OCI-M1 (cell line): ENCODE results near the gene TM9SF1.

Experiments used
- DNase-seq: peaks from one replicate; lab custom pipeline; 2025; lab: John Stamatoyannopoulos, UW

Gene TM9SF1

DNA sequence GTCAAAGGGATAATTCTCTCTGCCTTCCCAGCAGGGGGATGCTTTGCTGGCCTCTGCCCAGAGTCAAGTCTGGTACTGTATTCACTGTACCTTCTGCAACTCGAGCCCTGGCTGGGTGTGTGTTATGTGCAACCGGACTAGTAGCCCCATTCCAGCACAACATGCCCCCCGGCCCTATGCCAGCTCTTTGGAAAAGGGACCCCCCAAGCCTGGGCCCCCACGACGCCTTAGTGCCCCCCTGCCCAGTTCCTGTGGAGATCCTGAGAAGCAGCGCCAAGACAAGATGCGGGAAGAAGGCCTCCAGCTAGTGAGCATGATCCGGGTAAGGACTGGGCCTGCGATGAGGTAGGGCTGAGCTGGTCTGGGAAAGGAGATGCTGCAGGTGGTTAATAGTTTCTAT, 44.7 kb downstream of the TM9SF1 start:
- no peak for DNase-seq

DNA sequence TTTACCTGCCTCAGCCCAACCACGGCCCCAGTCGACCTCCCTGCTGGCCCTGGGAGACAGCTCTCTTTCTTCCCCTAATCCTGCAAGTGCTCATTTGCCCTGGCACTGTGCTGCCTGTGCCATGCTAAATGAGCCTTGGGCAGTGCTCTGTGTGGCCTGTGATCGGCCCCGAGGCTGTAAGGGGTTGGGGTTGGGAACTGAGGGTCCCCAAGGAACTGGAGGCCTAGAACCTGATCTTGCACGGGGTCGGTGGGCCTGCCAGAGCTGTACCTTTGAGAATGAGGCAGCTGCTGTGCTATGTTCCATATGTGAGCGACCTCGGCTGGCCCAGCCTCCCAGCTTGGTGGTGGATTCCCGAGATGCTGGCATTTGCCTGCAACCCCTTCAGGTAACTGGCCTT, 45.2 kb downstream of the TM9SF1 start:
- DNase-seq: no peak

DNA sequence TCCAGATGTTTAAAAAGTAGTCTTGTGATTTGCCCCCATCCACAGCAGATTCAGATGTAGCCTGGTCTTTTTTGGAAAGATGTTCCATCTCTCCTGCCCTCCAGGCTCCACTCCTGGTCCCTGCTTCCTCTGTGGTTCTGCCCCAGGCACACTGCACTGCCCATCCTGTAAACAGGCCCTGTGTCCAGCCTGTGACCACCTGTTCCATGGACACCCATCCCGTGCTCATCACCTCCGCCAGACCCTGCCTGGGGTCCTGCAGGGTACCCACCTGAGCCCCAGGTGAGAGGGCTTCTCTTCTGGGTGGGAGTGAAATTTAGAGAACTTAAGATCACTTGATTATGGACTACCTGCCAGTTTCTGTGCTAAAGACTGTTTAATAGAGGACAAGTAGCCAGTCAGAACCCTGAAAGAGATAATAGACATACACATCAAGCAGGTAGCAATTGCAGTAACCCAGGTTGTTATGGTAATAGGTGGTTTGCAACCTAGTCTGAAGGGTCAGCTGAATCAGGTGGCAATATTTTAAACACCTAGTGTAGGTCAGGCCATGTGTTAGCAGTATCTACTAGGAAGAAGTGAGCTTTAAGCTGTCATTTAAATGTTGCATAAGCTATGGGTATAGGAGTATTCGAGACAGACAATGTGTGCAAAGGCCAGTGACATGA, 45.8 kb downstream of the TM9SF1 start:
- no peak for DNase-seq

DNA sequence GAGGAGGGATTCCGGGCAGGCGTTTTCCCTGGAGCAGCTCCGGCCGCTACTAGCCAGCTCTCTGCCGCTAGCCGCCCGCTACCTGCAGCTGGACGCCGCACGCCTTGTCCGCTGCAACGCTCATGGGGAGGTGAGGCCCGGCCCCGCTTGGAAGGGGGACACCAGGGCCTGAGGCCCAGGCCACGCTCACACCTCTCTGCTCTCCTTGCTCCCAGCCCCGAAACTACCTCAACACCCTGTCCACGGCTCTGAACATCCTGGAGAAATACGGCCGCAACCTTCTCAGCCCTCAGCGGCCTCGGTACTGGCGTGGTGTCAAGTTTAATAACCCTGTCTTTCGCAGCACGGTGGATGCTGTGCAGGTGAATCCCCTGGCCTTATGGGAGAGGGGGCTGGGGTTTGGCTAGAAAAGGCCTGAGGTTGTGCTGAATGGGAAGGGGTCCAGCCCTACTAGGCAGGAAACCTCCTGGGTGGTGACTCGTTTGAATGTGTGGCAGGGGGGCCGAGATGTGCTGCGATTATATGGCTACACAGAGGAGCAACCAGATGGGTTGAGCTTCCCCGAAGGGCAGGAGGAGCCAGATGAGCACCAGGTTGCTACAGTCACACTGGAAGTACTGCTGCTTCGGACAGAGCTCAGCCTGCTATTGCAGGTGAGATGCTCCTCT, 47.3 kb downstream of the TM9SF1 start:
- peak; percentile 48 for DNase-seq

DNA sequence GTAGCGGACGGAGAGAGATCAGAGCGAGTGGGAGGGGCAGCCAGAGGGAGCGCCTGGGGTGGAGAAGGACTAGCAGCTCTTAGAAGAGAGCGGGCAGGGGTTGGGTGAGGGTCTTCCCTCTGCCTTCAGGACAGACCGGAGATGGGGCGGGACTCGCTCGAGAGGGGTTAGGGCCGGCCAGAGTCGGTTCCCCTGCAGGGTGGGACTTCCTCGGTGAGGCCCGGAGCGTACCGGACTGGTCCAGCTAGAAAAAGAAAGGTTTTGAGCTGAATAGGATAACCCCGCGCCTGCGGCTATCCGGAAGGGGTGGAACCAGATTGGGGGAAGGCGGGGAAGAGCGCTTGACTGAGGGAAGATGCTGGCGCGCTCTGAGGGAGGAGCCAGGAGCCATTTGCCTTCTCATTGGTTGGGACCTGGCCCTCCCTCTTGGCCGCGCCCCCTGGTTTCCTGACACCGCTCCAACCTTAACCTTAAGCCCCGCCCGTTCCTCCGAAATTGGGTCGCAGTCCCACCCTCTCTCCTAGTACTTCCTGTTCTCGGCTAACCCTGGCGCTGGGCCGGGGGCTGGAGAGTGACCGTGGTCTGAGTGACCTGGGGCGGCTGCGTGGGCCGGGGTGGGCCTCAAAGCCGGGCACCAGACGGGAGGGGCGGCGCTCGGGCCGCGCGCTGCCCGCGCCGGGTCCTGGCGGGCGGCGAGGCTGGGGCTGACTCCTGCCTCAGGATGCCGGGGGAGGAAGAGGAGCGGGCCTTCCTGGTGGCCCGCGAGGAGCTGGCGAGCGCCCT, 48.1 kb downstream of the TM9SF1 start, which contains the start of gene RNF31:
Gene RNF31 (plus strand): TSS at position 521 of the 783 bp plus-strand sequence. CDS start 201 bp downstream, at position 722.
- DNase-seq: peak; percentile 98

DNA sequence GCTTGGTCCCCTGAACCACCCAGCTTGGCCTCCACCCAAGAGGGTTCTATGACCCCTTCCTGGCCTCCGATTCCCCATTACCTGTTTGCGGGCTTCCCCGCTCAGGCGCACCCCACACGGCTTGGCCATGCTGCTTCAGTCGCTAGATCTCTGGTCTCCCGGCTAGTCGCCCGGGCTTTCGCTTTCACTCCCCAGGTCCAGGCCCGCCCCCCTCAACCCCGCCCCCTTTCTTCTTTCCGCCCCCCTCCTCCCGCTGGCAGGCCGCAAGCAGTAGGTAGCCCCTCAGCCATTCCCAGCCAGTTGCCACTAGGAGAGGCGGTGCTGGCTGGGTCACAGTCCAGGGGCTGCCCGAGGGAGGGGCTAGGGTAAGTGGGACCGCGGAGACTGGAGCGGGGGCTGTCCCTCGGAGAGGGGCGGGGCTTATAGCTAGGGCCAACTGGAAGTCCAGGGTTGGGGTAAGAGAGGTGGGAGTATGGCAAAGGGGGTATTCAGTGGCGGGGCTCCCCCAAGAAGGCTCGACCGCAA, 48.7 kb downstream of the TM9SF1 start, which contains the start of gene PSME2:
Gene PSME2 (minus strand): TSS at position 158 of the 525 bp plus-strand sequence. CDS start 29 bp downstream, at position 129.
- peak; percentile 97 for DNase-seq

DNA sequence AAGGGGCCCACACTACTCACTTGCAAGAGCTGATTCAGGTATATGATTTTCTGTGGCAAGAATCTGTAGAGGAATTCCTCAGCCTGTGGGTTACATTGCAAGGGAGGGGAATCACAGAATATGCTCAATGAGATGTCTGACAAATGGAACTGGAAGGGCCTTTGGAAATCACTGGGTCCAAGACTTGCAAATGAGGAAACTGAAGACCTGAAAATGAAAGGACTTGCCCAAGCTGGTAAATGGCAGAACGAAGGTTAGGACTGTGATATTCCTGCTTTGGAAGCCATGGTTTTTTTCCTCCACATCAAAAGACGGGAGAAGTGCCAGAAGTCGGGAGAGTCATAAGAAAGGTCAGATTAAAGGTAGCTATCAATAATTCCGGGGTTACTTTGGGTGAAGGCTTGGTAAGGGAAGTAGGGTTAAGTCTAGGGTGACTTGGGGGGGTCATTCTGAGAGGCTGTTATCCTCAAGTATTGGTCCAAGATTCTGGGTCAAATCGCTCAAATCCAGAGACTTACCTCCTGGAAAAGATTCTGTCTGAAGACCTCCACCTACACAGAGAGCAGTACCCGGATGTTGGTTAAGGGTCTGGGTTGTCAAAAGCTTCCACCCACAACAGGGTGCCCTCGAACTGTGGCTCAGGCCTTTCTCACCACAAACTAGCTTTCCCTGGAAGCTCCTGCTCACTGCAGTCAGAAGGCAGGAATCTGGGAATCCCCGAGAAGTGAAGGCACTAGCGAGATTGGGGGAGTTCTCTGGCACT, 49.4 kb downstream of the TM9SF1 start:
- peak; percentile 59 for DNase-seq

DNA sequence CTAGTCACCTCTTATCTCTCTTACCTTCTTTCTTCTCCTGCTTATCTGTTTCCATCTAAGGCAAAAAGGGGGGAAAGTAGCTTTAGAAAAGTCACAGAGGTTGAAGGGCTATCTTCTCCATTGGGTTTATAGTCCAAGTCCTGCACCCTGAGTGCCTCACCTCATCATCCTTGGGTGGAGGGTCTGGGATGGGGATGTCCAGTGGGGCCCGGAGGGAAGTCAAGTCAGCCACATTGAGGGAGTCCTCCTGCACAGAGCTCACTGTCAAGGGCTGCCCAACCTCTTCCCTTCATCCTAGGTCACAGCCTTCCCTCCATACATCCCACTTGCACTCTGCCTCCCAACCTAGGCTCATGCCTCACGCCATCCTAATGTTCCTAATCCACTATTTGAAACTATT, 50.0 kb downstream of the TM9SF1 start:
- DNase-seq: no peak

DNA sequence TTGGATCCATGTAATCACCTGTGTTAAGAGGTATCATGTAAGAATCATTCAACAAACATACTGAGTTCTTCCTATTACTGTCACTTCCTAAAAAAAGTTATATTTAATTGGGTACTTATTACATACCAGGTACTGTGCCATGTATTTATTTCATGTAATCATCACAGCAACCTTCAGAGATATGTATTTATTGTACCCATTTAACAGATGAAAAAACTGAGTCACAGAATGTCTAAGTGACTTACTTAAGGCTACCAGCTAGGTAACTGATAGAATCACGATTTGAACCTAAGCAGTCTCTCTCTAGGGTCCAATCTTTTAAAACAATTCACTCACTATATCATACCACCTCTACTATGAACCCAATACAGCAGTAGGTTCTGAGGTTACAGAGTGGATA, 50.8 kb downstream of the TM9SF1 start:
- DNase-seq: no peak

DNA sequence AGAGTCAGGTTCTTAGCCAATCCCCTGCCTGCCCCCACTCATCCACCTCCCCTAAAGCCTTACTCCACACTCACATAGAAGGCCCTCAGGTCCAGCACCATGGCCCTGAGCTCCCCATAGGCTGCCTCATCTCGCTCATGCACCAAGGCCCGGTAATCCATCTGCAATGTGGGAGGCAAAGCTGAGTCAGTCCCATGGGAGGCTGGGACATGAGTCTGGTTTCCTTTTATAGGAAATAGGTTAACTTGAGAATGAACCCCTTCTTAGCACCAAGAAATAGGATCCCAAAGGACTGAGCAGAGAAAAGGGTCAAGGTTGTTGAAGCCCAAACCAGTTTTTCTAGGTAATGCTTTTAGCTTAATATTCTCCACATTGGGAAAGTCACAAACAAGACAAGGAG, 51.7 kb downstream of the TM9SF1 start:
- no peak for DNase-seq

DNA sequence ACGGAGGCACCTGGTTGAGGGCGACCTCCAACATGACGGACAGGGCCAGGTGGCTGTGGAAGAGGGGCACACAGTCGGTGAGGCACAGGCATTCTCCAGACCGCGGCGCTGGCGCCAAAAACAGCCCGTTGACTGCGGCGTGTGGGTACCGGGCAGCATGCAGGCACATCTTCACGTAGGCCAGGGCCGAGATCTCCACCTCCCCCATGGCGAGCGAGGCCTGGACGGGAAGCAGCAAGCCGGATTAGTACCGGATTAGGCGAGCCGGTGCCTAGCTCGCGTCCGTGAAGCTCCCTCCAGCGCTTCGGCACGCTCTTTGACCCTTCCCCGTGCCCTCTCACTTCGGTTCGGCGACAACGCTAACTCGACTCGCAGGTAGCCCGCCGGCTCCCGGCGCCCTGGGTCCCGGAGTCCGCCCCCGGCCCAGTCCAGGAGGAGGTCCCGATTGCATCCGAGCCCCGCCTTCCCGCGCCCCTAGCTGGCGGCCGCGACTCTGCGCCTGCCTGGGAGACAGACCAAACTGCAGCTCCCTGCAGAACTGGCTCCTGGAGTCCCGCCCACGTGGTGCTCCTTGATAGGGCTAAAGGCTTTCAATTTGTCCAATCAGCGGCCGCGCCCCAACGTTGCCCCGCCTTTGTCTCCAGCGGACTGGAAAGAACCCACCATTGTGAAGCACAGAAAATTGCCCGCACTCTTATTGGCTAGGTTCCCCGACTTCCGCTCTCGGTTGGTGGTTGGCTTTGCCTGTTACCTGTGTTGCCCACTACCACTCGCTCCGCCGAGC, 54.0 kb downstream of the TM9SF1 start, which contains the start of gene EMC9:
Gene EMC9 (minus strand): TSS at position 495 of the 784 bp plus-strand sequence. CDS start 287 bp downstream, at position 208.
- DNase-seq: peak; percentile 99

DNA sequence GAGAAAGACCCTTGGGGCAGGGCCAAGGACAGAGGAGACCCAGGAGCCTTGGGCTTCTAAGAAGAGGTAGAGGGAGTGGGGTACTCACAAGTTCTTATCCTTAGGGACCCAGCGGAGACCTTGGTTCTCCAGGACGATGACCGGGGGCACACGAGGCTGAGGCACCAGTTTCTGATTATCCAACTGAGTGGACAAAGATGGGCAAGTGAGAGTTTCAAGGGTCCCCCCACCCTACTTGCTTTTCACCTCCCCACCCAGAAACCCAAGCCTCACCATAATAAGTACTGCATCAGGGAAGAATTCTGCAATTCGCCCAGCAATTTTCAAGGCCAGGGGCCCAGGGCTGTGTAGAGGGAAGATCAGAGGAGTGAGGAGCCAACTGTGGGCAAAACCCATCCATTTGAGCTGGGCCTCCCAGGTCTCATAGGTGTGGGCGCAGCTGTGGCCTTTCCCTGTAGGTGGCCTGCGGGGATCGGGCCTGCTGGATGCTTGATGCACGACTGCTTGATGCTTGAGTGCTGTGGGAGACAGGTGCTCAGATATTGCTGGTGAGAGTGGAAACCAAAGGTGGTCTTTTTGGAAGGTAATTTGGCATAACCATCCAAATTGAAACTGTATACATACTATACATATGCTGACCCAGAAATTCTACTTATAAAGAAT, 55.8 kb downstream of the TM9SF1 start:
- DNase-seq: no peak
